Progenitor cell of endocrine pancreas (in vitro differentiated cells): ENCODE data around the gene USP10. TPM values are rescaled to one million over a fixed set of nuclear protein-coding genes. Genes with fewer than 3 reads are reported as not detected.

ENCODE experiments used
- DNase-seq: peaks from one replicate; pipeline ENCODE4 v3.0.0; 2021; ENCODE audit warnings: low spot score; ENCODE audit not compliant: unreplicated experiment
- H3K27ac Mint-ChIP-seq: 2 replicates; pipeline ENCODE4 v1.8.0; 2021; ENCODE audit warnings: mild to moderate bottlenecking, moderate library complexity, mixed read lengths
- H3K27me3 Mint-ChIP-seq: 2 replicates; pipeline ENCODE4 v1.8.0; 2021; ENCODE audit warnings: mixed read lengths
- H3K36me3 Mint-ChIP-seq: 2 replicates; pipeline ENCODE4 v1.8.0; 2022; ENCODE audit warnings: mixed read lengths; ENCODE audit not compliant: insufficient read depth
- H3K4me1 Mint-ChIP-seq: 2 replicates; pipeline ENCODE4 v1.8.0; 2021; ENCODE audit warnings: low read depth, mixed read lengths
- H3K4me3 Mint-ChIP-seq: 2 replicates; pipeline ENCODE4 v1.8.0; 2021; ENCODE audit warnings: low read depth, mild to moderate bottlenecking, moderate library complexity, mixed read lengths
- H3K9me3 Mint-ChIP-seq: 2 replicates; pipeline ENCODE4 v1.8.0; 2021; ENCODE audit warnings: low read depth, mixed read lengths
- CTCF ChIP-seq: fragments of 200-600 bp; sonication (generic); IDR thresholded peaks from one replicate; pipeline ENCODE4 v1.5.0; 2021; ENCODE audit warnings: antibody characterized with exemption, mild to moderate bottlenecking; ENCODE audit not compliant: unreplicated experiment
- total RNA-seq: library from RNA; stranded (reverse); gene quantifications from 2 replicates; pipeline ENCODE4 v1.2.1, GENCODE V29; 2021

USP10 gene
- total RNA-seq, 1 donor from 2014 or later: 139 TPM

DNA sequence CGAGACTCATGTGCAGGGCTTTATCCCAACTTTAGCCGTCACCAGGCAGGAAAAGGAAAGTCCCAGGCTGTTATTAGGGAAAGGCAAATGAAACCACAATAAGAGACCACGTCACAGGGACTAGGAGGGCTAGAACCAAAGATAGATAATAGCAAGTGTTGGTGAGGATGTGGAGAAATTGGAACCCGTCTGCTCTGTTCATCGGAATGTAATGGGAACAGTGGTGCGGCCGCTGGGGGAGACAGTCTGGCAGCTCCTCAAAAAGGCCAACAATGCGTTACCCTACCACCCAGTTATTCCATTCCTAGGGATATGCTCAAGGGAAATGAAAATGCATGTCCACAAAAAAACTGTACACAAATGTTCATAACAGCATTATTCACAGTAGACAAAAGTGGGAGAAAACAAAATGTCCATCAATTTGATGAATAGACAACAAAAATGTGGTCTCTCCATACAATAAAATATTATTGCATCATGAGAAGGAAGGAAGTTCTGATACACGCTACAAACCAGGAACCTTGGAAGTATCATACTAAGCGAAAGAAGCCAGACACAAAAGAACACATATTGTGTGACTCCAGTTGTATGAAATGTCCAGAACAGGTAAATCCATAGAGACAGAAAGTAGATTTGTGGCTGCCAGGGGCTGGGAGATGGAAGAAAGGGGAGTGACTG is 19.5 kb upstream of the USP10 start:
- Mint-ChIP-seq H3K36me3 (no peaks in the 10 kb centered on the region), H3K9me3 (no peaks in the 10 kb centered on the region), H3K4me1 (no peaks in the 10 kb centered on the region), H3K27ac (no peak overlapping the region), H3K27me3 (peaks cover 32% of the 10 kb centered on the region), H3K4me3 (no peak overlapping the region)
- no peak for TF ChIP-seq CTCF
- no peak for DNase-seq

GRCh38 chr16:84680843-84681629 is 18.8 kb upstream of the USP10 start:
- Mint-ChIP-seq H3K36me3 (no peaks in the 10 kb centered on the region), H3K4me1 (no peaks in the 10 kb centered on the region), H3K27me3 (peaks cover 32% of the 10 kb centered on the region), H3K27ac (no peak overlapping the region), H3K9me3 (no peaks in the 10 kb centered on the region), H3K4me3 (no peak overlapping the region)
- DNase-seq: no peak
- no peak for TF ChIP-seq CTCF

GRCh38 chr16:84683691-84684591 is 15.9 kb upstream of the USP10 start:
- peaks cover 23% of the 10 kb centered on the region for H3K27me3 Mint-ChIP-seq
- H3K4me1 Mint-ChIP-seq: peaks cover under 1% of the 10 kb centered on the region
- H3K4me3 Mint-ChIP-seq: no peak overlapping the region
- DNase-seq: no peak
- H3K27ac Mint-ChIP-seq: no peak overlapping the region
- H3K9me3 Mint-ChIP-seq: no peaks in the 10 kb centered on the region
- no peak for TF ChIP-seq CTCF
- H3K36me3 Mint-ChIP-seq: no peaks in the 10 kb centered on the region

GRCh38 chr16:84684592-84684965 is 15.2 kb upstream of the USP10 start:
- Mint-ChIP-seq H3K4me1 (peaks cover 3% of the 10 kb centered on the region), H3K36me3 (no peaks in the 10 kb centered on the region), H3K9me3 (no peaks in the 10 kb centered on the region), H3K27ac (no peak overlapping the region), H3K4me3 (no peak overlapping the region), H3K27me3 (peaks cover 23% of the 10 kb centered on the region)
- DNase-seq: no peak
- TF ChIP-seq CTCF: no peak

- Mint-ChIP-seq H3K27me3 (peaks cover 23% of the 10 kb centered on the region), H3K36me3 (no peaks in the 10 kb centered on the region), H3K4me1 (peaks cover 3% of the 10 kb centered on the region), H3K27ac (peak overlapping the region; percentile 17), H3K9me3 (no peaks in the 10 kb centered on the region), H3K4me3 (no peak overlapping the region)
- no peak for DNase-seq
- no peak for TF ChIP-seq CTCF
These were observed 14.6 kb upstream of the USP10 start for GRCh38 chr16:84685210-84685609.
